SK-N-SH treated with all-trans-retinoic acid at 6 μM for 48 hours (cell line): Measurements from ENCODE around the gene DDX23.

Source experiments
- ATAC-seq: fragments of 200-7000 bp; cut with Tn5 transposase; 3 replicates; pipeline ENCODE4 v1.9.1; 2020; ENCODE audit warnings: mild to moderate bottlenecking, moderate library complexity
- ARNTL ChIP-seq: fragments of 450-650 bp; formaldehyde crosslinking; IDR thresholded peaks from 2 replicates; pipeline ENCODE4 v1.5.0; 2020; ENCODE audit warnings: low read depth, mild to moderate bottlenecking, moderate library complexity, borderline replicate concordance
- BACH2 ChIP-seq: fragments of 250-450 bp; sonication (Bioruptor Pico); IDR thresholded peaks from 2 replicates; pipeline ENCODE4 v1.9.0; 2021; ENCODE audit warnings: mild to moderate bottlenecking, borderline replicate concordance
- CSDC2 ChIP-seq: fragments of 250-450 bp; sonication (Bioruptor Pico); IDR thresholded peaks from 2 replicates; pipeline ENCODE4 v1.5.0; 2020; ENCODE audit warnings: mild to moderate bottlenecking, moderate library complexity
- ESRRG ChIP-seq: fragments of 250-450 bp; sonication (Bioruptor Pico); IDR thresholded peaks from 2 replicates; pipeline ENCODE4 v1.6.1; 2021; ENCODE audit warnings: mild to moderate bottlenecking
- OSR1 ChIP-seq: fragments of 250-450 bp; sonication (Bioruptor Pico); IDR thresholded peaks from 2 replicates; pipeline ENCODE4 v1.8.0; 2022; ENCODE audit warnings: moderate library complexity, mild to moderate bottlenecking, inconsistent platforms
- PPARA ChIP-seq: fragments of 250-450 bp; sonication (Bioruptor Pico); IDR thresholded peaks from 2 replicates; pipeline ENCODE4 v1.5.0; 2020; ENCODE audit warnings: mild to moderate bottlenecking, borderline replicate concordance
- RARB ChIP-seq: fragments of 250-450 bp; sonication (Bioruptor Pico); IDR thresholded peaks from 2 replicates; pipeline ENCODE4 v1.8.0; 2021; ENCODE audit warnings: mild to moderate bottlenecking, moderate library complexity
- SNAI2 ChIP-seq: fragments of 250-450 bp; sonication (Bioruptor Pico); IDR thresholded peaks from 2 replicates; pipeline ENCODE4 v1.5.0; 2020; ENCODE audit warnings: mild to moderate bottlenecking, moderate library complexity
- TOX ChIP-seq: fragments of 250-450 bp; sonication (Bioruptor Pico); IDR thresholded peaks from 2 replicates; pipeline ENCODE4 v1.8.0; 2021; ENCODE audit warnings: mild to moderate bottlenecking, moderate library complexity, borderline replicate concordance
- ZC3H10 ChIP-seq: fragments of 250-450 bp; sonication (Bioruptor Pico); IDR thresholded peaks from 2 replicates; pipeline ENCODE4 v1.5.1; 2021; ENCODE audit warnings: mild to moderate bottlenecking, moderate library complexity
- ZFP3 ChIP-seq: fragments of 250-450 bp; sonication (Bioruptor Pico); IDR thresholded peaks from 2 replicates; pipeline ENCODE4 v1.5.0; 2020; ENCODE audit warnings: mild to moderate bottlenecking, moderate library complexity
- ZFP30 ChIP-seq: fragments of 450-650 bp; formaldehyde crosslinking; IDR thresholded peaks from 2 replicates; pipeline ENCODE4 v1.5.0; 2022; ENCODE audit warnings: mild to moderate bottlenecking, moderate library complexity
- ZNF565 ChIP-seq: fragments of 450-650 bp; formaldehyde crosslinking; conservative IDR thresholded peaks from 2 replicates; pipeline ENCODE4 v1.5.0; 2020; ENCODE audit warnings: low read depth, mild to moderate bottlenecking, moderate library complexity
- ZNF70 ChIP-seq: fragments of 450-650 bp; formaldehyde crosslinking; IDR thresholded peaks from 2 replicates; pipeline ENCODE4 v1.5.0; 2020; ENCODE audit warnings: mild to moderate bottlenecking, moderate library complexity
- ZNF8 ChIP-seq: fragments of 450-650 bp; formaldehyde crosslinking; IDR thresholded peaks from 2 replicates; pipeline ENCODE4 v1.5.0; 2020; ENCODE audit warnings: mild to moderate bottlenecking, moderate library complexity
- TF ChIP-seq, protein P1 (sequence below): fragments of 250-450 bp; sonication (Bioruptor Pico); IDR thresholded peaks from 2 replicates; pipeline ENCODE4 v1.5.1; 2021; ENCODE audit warnings: mild to moderate bottlenecking, moderate library complexity
- TF ChIP-seq, protein P2 (sequence below): fragments of 250-450 bp; sonication (Bioruptor Pico); IDR thresholded peaks from 2 replicates; pipeline ENCODE4 v1.8.0; 2021; ENCODE audit warnings: low read depth, mild to moderate bottlenecking, moderate library complexity, borderline replicate concordance
- TF ChIP-seq, protein P3 (sequence below): fragments of 250-450 bp; sonication (Bioruptor Pico); IDR thresholded peaks from 2 replicates; pipeline ENCODE4 v1.8.0; 2020; ENCODE audit warnings: mild to moderate bottlenecking, moderate library complexity, borderline replicate concordance
- TF ChIP-seq, protein P4 (sequence below): fragments of 250-450 bp; sonication (Bioruptor Pico); IDR thresholded peaks from 2 replicates; pipeline ENCODE4 v1.5.1; 2020; ENCODE audit warnings: low read depth, mild to moderate bottlenecking, moderate library complexity
- TF ChIP-seq, protein P5 (sequence below): fragments of 250-450 bp; sonication (Bioruptor Pico); IDR thresholded peaks from 2 replicates; pipeline ENCODE4 v1.5.0; 2020; ENCODE audit warnings: mild to moderate bottlenecking, moderate library complexity

The DDX23 gene

DNA sequence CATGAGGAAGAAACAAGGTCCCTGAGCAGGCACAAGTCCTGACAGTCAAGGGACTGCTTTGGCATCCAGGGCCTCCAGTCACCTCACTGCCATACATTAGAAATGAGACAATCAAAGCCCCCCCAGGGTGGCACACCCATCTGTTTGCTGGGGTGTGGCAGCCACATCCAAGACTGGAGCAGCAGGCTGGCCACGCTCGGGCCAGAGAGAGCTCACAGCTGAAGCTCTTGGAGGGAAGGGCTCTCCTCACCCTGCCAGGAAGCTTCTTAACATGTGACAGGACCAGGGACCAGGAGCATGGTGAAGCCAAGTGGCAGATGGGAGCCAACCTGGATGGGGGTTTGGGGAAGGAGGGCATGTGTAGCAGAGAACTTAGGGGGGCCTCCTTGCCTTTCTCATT is 23.7 kb downstream of the DDX23 start:
- ATAC-seq = peak; percentile 5
- TF ChIP-seq, protein P1, sequence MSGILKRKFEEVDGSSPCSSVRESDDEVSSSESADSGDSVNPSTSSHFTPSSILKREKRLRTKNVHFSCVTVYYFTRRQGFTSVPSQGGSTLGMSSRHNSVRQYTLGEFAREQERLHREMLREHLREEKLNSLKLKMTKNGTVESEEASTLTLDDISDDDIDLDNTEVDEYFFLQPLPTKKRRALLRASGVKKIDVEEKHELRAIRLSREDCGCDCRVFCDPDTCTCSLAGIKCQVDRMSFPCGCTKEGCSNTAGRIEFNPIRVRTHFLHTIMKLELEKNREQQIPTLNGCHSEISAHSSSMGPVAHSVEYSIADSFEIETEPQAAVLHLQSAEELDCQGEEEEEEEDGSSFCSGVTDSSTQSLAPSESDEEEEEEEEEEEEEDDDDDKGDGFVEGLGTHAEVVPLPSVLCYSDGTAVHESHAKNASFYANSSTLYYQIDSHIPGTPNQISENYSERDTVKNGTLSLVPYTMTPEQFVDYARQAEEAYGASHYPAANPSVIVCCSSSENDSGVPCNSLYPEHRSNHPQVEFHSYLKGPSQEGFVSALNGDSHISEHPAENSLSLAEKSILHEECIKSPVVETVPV (CRISPR knock-in tag) = no peak
- no peak for TF ChIP-seq ZNF8
- no peak for TF ChIP-seq ZFP3
- TF ChIP-seq ZC3H10 (CRISPR knock-in tag) = no peak
- TF ChIP-seq, protein P2, sequence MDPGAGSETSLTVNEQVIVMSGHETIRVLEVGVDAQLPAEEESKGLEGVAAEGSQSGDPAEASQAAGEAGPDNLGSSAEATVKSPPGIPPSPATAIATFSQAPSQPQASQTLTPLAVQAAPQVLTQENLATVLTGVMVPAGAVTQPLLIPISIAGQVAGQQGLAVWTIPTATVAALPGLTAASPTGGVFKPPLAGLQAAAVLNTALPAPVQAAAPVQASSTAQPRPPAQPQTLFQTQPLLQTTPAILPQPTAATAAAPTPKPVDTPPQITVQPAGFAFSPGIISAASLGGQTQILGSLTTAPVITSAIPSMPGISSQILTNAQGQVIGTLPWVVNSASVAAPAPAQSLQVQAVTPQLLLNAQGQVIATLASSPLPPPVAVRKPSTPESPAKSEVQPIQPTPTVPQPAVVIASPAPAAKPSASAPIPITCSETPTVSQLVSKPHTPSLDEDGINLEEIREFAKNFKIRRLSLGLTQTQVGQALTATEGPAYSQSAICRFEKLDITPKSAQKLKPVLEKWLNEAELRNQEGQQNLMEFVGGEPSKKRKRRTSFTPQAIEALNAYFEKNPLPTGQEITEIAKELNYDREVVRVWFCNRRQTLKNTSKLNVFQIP (CRISPR knock-in tag) = no peak
- no peak for TF ChIP-seq ARNTL (CRISPR knock-in tag)
- TF ChIP-seq, protein P3, sequence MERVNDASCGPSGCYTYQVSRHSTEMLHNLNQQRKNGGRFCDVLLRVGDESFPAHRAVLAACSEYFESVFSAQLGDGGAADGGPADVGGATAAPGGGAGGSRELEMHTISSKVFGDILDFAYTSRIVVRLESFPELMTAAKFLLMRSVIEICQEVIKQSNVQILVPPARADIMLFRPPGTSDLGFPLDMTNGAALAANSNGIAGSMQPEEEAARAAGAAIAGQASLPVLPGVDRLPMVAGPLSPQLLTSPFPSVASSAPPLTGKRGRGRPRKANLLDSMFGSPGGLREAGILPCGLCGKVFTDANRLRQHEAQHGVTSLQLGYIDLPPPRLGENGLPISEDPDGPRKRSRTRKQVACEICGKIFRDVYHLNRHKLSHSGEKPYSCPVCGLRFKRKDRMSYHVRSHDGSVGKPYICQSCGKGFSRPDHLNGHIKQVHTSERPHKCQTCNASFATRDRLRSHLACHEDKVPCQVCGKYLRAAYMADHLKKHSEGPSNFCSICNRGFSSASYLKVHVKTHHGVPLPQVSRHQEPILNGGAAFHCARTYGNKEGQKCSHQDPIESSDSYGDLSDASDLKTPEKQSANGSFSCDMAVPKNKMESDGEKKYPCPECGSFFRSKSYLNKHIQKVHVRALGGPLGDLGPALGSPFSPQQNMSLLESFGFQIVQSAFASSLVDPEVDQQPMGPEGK (CRISPR knock-in tag) = no peak
- no peak for TF ChIP-seq ZNF565 (CRISPR knock-in tag)
- TF ChIP-seq CSDC2 (CRISPR knock-in tag) = no peak
- TF ChIP-seq OSR1 (CRISPR knock-in tag) = no peak
- no peak for TF ChIP-seq RARB
- TF ChIP-seq PPARA (CRISPR knock-in tag) = no peak
- TF ChIP-seq ESRRG = no peak
- TF ChIP-seq SNAI2 = no peak
- TF ChIP-seq, protein P4, sequence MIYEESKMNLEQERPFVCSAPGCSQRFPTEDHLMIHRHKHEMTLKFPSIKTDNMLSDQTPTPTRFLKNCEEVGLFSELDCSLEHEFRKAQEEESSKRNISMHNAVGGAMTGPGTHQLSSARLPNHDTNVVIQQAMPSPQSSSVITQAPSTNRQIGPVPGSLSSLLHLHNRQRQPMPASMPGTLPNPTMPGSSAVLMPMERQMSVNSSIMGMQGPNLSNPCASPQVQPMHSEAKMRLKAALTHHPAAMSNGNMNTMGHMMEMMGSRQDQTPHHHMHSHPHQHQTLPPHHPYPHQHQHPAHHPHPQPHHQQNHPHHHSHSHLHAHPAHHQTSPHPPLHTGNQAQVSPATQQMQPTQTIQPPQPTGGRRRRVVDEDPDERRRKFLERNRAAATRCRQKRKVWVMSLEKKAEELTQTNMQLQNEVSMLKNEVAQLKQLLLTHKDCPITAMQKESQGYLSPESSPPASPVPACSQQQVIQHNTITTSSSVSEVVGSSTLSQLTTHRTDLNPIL (CRISPR knock-in tag) = no peak
- TF ChIP-seq, protein P5, sequence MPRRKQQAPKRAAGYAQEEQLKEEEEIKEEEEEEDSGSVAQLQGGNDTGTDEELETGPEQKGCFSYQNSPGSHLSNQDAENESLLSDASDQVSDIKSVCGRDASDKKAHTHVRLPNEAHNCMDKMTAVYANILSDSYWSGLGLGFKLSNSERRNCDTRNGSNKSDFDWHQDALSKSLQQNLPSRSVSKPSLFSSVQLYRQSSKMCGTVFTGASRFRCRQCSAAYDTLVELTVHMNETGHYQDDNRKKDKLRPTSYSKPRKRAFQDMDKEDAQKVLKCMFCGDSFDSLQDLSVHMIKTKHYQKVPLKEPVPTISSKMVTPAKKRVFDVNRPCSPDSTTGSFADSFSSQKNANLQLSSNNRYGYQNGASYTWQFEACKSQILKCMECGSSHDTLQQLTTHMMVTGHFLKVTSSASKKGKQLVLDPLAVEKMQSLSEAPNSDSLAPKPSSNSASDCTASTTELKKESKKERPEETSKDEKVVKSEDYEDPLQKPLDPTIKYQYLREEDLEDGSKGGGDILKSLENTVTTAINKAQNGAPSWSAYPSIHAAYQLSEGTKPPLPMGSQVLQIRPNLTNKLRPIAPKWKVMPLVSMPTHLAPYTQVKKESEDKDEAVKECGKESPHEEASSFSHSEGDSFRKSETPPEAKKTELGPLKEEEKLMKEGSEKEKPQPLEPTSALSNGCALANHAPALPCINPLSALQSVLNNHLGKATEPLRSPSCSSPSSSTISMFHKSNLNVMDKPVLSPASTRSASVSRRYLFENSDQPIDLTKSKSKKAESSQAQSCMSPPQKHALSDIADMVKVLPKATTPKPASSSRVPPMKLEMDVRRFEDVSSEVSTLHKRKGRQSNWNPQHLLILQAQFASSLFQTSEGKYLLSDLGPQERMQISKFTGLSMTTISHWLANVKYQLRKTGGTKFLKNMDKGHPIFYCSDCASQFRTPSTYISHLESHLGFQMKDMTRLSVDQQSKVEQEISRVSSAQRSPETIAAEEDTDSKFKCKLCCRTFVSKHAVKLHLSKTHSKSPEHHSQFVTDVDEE (CRISPR knock-in tag) = no peak
- TF ChIP-seq ZNF70 (CRISPR knock-in tag) = no peak

DNA sequence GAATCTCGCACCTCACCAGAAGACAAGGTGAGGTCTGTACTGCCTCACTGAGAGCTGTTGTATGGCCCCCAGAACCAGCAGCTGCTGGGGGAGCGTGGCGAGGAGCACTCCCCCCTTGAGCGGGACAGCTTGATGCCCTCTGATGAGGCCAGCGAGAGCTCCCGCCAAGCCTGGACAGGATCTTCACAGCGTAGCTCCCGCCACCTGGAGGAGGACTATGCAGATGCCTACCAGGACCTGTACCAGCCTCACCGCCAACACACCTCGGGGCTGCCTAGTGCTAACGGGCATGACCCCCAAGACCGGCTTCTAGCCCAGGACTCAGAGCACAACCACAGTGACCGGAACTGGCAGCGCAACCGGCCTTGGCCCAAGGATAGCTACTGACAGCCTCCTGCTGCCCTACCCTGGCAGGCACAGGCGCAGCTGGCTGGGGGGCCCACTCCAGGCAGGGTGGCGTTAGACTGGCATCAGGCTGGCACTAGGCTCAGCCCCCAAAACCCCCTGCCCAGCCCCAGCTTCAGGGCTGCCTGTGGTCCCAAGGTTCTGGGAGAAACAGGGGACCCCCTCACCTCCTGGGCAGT is 24.4 kb downstream of the DDX23 start:
- TF ChIP-seq ARNTL (CRISPR knock-in tag) (no peak), ESRRG (no peak), ZNF70 (CRISPR knock-in tag) (no peak), ZNF565 (CRISPR knock-in tag) (no peak), ZFP3 (no peak), ZFP30 (CRISPR knock-in tag) (no peak), CSDC2 (CRISPR knock-in tag) (no peak), BACH2 (no peak), TOX (CRISPR knock-in tag) (no peak), ZC3H10 (CRISPR knock-in tag) (no peak)
- TF ChIP-seq, protein P4 (CRISPR knock-in tag) = no peak
- TF ChIP-seq, protein P2 (CRISPR knock-in tag) = no peak
- TF ChIP-seq, protein P1 (CRISPR knock-in tag) = no peak
- TF ChIP-seq, all 23 proteins: peak for 0
- ATAC-seq = peak; percentile 6; the same call in 2 of the 3 replicates
